Coronary artery (tissue), 2 donors: Measurements from ENCODE around the gene HOXD13.

Experiments
- DNase-seq: peaks from one replicate; pipeline ENCODE4 v3.0.0-alpha.2; 2017; ENCODE audit warnings: low spot score
- H3K27ac ChIP-seq, 2 donors: fragments of 200-600 bp; sonication (generic); one replicate each; pipeline ENCODE4 v1.5.1; 2016 to 2019
- H3K4me3 ChIP-seq: fragments of 200-600 bp; sonication (generic); 2 replicates; pipeline ENCODE4 v1.5.1; 2016; ENCODE audit warnings: mild to moderate bottlenecking, moderate library complexity
- CTCF ChIP-seq: fragments of 200-600 bp; sonication (generic); IDR thresholded peaks from one replicate; pipeline ENCODE4 v1.5.1; 2019; ENCODE audit warnings: antibody characterized with exemption

The HOXD13 gene

DNA sequence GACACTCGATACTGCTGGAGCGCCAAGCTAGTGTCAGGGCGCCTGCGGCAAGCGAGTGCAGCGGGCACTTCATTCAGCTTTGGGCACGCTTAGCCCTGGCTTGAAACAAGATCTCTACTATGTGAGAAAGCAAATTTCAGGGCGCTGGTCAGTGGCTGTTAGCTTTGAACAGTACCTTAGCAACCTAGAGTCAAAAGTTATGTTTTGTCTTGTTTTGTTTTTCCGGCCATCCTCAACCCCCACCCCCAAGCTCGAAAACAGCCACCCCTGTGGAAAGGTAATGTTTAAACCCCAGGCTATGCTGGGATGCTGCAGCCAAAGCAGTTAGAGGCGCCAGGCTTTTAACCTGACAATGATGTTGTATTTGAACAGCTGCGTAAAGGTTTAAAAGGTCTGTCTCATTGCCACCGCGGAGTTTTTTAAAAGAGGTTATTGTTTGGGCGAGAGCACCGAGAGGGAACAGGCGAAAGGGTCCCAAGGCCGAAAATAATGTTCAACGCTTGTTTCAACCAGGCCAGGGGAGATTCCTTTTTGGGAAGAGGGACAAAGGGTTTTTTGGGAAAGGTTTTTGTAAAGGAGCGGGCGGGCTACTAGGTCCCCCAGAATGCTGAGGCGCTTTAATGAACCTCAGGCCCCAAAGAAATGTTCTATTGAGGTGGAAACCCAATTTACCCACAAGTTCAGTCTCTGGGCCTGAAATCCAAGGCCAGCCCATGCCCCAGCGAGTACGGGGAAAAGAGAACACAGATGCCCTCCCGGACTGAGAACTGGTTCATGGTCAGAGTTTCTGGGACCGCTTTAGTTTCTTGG is 21.8 kb downstream of the HOXD13 start:
- Histone ChIP-seq H3K4me3 (no peak overlapping the region), H3K27ac (no peak overlapping the region)
- TF ChIP-seq CTCF = no peak
- no peak for DNase-seq

- Histone ChIP-seq H3K4me3 (no peak overlapping the region), H3K27ac (no peak overlapping the region)
- DNase-seq = no peak
Observed at GRCh38 chr2:176114930-176115625, 22.6 kb downstream of the HOXD13 start.

GRCh38 chr2:176115883-176116813 is 23.6 kb downstream of the HOXD13 start, which contains the start of gene HOXD10:
Gene HOXD10, plus strand, starts transcription at chr2:176116778. Its CDS starts 56 bp downstream, at chr2:176116834.
- Histone ChIP-seq H3K27ac (no peak within 1 kb of the TSS), H3K4me3 (no peak within 1 kb of the TSS)
- DNase-seq = no peak
- no peak for TF ChIP-seq CTCF

More at GRCh38 chr2:176114930-176115625, 22.6 kb downstream of the HOXD13 start:
- TF ChIP-seq CTCF = no peak

- DNase-seq = no peak
- no peak overlapping the region for H3K27ac ChIP-seq
- no peak overlapping the region for H3K4me3 ChIP-seq
- no peak for TF ChIP-seq CTCF
Observed at GRCh38 chr2:176117162-176117822, 24.8 kb downstream of the HOXD13 start.

- H3K27ac ChIP-seq = no peak overlapping the region
- no peak overlapping the region for H3K4me3 ChIP-seq
- no peak for TF ChIP-seq CTCF
- DNase-seq = no peak
Observed at GRCh38 chr2:176117823-176118371, 25.4 kb downstream of the HOXD13 start.
